HG03558 (cell line): Measurements from ENCODE around the gene ZFP82.
A peak's percentile ranks its signal among the peaks of the same experiment; 100 is the strongest.

Experiments used
- ATAC-seq: cut with Tn5 transposase; IDR thresholded peaks from one replicate; pipeline ENCODE4 v1.9.1; 2021; ENCODE audit warnings: moderate number of reproducible peaks; ENCODE audit not compliant: unreplicated experiment; ENCODE audit errors: extremely low read depth

Gene ZFP82

GRCh38 chr19:36418287-36419001 lies at the start of gene ZFP82:
Gene ZFP82 (minus strand): TSS chr19:36418644. CDS start chr19:36409789, 8,855 bp downstream.
- no peak for ATAC-seq

GRCh38 chr19:36460046-36460445 lies 41.6 kb upstream of the ZFP82 start:
- no peak for ATAC-seq

- ATAC-seq, result no peak
These were observed 38.4 kb upstream of the ZFP82 start for GRCh38 chr19:36456831-36457230.

GRCh38 chr19:36449059-36449670 lies 30.7 kb upstream of the ZFP82 start:
- no peak for ATAC-seq

- no peak for ATAC-seq
These were observed 22.9 kb upstream of the ZFP82 start for GRCh38 chr19:36441339-36441738.

GRCh38 chr19:36436531-36436930 lies 18.1 kb upstream of the ZFP82 start:
- no peak for ATAC-seq

GRCh38 chr19:36423925-36424324 lies 5.5 kb upstream of the ZFP82 start:
- no peak for ATAC-seq

GRCh38 chr19:36421749-36422481 lies 3.5 kb upstream of the ZFP82 start:
- ATAC-seq, result no peak

GRCh38 chr19:36420961-36421748 lies 2.7 kb upstream of the ZFP82 start:
- no peak for ATAC-seq

GRCh38 chr19:36417752-36418286 lies 625 bp downstream of the ZFP82 start:
- ATAC-seq, result no peak

GRCh38 chr19:36409841-36410240 lies 8.6 kb downstream of the ZFP82 start:
- ATAC-seq, result no peak

- ATAC-seq, result no peak
These were observed 10.3 kb downstream of the ZFP82 start for GRCh38 chr19:36408101-36408500.

- no peak for ATAC-seq
These were observed 13.9 kb downstream of the ZFP82 start for GRCh38 chr19:36404498-36404897.

GRCh38 chr19:36401475-36401874 lies 17.0 kb downstream of the ZFP82 start:
- ATAC-seq, result no peak

- ATAC-seq, result no peak
These were observed 19.9 kb downstream of the ZFP82 start for GRCh38 chr19:36398571-36398970.

GRCh38 chr19:36392916-36393673 lies 25.3 kb downstream of the ZFP82 start:
- ATAC-seq, result no peak

- no peak for ATAC-seq
These were observed 39.0 kb downstream of the ZFP82 start for GRCh38 chr19:36379510-36379819.

GRCh38 chr19:36378625-36379509 lies 39.6 kb downstream of the ZFP82 start, which contains the start of gene ZFP14:
Gene ZFP14 (minus strand): TSS chr19:36379201. CDS start chr19:36367892, 11,309 bp downstream.
- peak; percentile 90 for ATAC-seq
